ENCODE measurements around the gene SVBP. TPM values are rescaled to one million over a fixed set of nuclear protein-coding genes. Genes with fewer than 3 reads are reported as not detected.

SVBP gene
- polyA plus RNA-seq, 1 donor (not counting 4 experiments of a cell fraction or from before 2014, with no cell fraction given), result 15.5 TPM

DNA sequence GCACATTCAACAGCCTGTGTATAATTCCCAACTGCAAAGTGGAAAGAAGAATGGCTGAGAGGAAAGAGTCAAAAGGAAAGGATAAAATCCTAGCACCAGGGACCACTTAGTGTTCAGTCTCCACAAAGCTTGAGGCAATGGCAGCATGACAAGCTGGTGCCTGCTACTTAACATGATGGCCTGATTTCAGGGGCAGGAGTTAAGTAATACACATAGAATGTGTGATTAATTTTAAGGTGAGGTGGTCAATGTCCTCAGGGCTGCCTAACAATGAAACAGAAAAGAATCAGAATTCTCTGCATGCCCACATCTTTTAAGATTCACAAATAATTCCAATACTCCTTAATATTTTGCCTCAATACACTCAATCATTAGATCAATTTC is 59.3 kb downstream of the SVBP start:
- no peak overlapping the region for H3K4me3 ChIP-seq (ENCODE audit: control insufficient read depth in 2 of 3, extremely low read depth in 1 of 3, insufficient read depth in 2 of 3, low read depth in 1 of 3, low read length in 3 of 3)
- H3K9me3 ChIP-seq (ENCODE audit: control insufficient read depth, low read depth, low read length), result no peaks in the 10 kb centered on the region
- H3K4me1 ChIP-seq (ENCODE audit: control insufficient read depth, extremely low read depth, insufficient read depth, low read length), result peaks cover 10% of the 10 kb centered on the region
- no peak overlapping the region for H3K9ac ChIP-seq (ENCODE audit: control insufficient read depth, extremely low read depth, insufficient read depth, low read length)
- no peaks in the 10 kb centered on the region for H4K20me1 ChIP-seq (ENCODE audit: control insufficient read depth, extremely low read depth, insufficient read depth, low read length)
- H3K4me2 ChIP-seq (ENCODE audit: control insufficient read depth, extremely low read depth, insufficient read depth, low read depth, low read length), result no peak overlapping the region
- no peak overlapping the region for H2AFZ ChIP-seq (ENCODE audit: control insufficient read depth, low read length)
- TF ChIP-seq, protein P1, sequence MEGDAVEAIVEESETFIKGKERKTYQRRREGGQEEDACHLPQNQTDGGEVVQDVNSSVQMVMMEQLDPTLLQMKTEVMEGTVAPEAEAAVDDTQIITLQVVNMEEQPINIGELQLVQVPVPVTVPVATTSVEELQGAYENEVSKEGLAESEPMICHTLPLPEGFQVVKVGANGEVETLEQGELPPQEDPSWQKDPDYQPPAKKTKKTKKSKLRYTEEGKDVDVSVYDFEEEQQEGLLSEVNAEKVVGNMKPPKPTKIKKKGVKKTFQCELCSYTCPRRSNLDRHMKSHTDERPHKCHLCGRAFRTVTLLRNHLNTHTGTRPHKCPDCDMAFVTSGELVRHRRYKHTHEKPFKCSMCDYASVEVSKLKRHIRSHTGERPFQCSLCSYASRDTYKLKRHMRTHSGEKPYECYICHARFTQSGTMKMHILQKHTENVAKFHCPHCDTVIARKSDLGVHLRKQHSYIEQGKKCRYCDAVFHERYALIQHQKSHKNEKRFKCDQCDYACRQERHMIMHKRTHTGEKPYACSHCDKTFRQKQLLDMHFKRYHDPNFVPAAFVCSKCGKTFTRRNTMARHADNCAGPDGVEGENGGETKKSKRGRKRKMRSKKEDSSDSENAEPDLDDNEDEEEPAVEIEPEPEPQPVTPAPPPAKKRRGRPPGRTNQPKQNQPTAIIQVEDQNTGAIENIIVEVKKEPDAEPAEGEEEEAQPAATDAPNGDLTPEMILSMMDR (optimal IDR thresholded peaks at IDR 0.05 in 1 of 3, IDR thresholded peaks at IDR 0.05 in 1 of 3, conservative IDR thresholded peaks at IDR 0.05 in 1 of 3; ENCODE audit: extremely low read depth in 1 of 3, insufficient read depth in 2 of 3, low read length in 3 of 3), result no peak
- no peak overlapping the region for H3K27ac ChIP-seq (ENCODE audit: control insufficient read depth, insufficient read depth, low read length)
- H3K9me1 ChIP-seq (ENCODE audit: control insufficient read depth, extremely low read depth, insufficient read depth, low read length), result no peaks in the 10 kb centered on the region
- peaks cover 24 to 32% of the 10 kb centered on the region in 2 experiments for H3K36me3 ChIP-seq (ENCODE audit: control insufficient read depth in 2 of 2, extremely low read depth in 1 of 2, insufficient read depth in 2 of 2, low read length in 2 of 2)
- FAIRE-seq (no peak), DNase-seq (ENCODE audit: low read depth, low spot score) (no peak)
- dilution Hi-C loops (cut with MboI; ENCODE audit: extremely low pct_ligation_motif_present, low sequenced_read_pairs), result no loop called here
- no peaks in the 10 kb centered on the region for H3K79me2 ChIP-seq (ENCODE audit: control insufficient read depth, insufficient read depth, low read length)
- no peaks in the 10 kb centered on the region for H3K27me3 ChIP-seq (ENCODE audit: control insufficient read depth, extremely low read depth, insufficient read depth, low read length)

Other genes with a start within 250 kb of the SVBP start
- gene PPIH, start 159.0 kb downstream of the SVBP start, polyA plus RNA-seq, result 54.0 to 94.1 TPM (median 63.4 TPM) in 3 replicates
- 630 to 1,162 TPM (median 1,066 TPM) in 3 replicates for gene YBX1, start 135.0 kb downstream of the SVBP start, polyA plus RNA-seq
- gene CLDN19, start 77.2 kb downstream of the SVBP start, polyA plus RNA-seq, result 0.06 TPM in 1 of 3 replicates, not detected in the others
- gene P3H1, start 50.4 kb downstream of the SVBP start, polyA plus RNA-seq, result 24.4 to 34.1 TPM (median 34.0 TPM) in 3 replicates
- 6.1 to 9.8 TPM (median 9.6 TPM) in 3 replicates for gene C1orf50, start 50.1 kb downstream of the SVBP start, polyA plus RNA-seq
- gene TMEM269, start 32.4 kb downstream of the SVBP start, polyA plus RNA-seq, result 0.12 TPM in 1 of 3 replicates, not detected in the others
- gene ERMAP, start 275 bp downstream of the SVBP start, polyA plus RNA-seq, result 5.6 to 6.5 TPM (median 6.3 TPM) in 3 replicates
- gene ZNF691, start 29.2 kb upstream of the SVBP start, polyA plus RNA-seq, result 3.8 to 7.1 TPM (median 3.8 TPM) in 3 replicates
- 580 to 1,115 TPM (median 689 TPM) in 3 replicates for gene SLC2A1, start 141.5 kb upstream of the SVBP start, polyA plus RNA-seq